A375 (cell line): ENCODE measurements around the gene ABITRAM. TPM values are rescaled to one million over a fixed set of nuclear protein-coding genes. Genes with fewer than 3 reads are reported as not detected.

ENCODE experiments used
- total RNA-seq: library from RNA; depleted of rRNA; stranded (reverse); fragments of >200 nt; shearing (Covaris generic); gene quantifications from 2 replicates; pipeline ENCODE4 v1.2.3, GENCODE V29; 2014; rRNA removed

Gene ABITRAM
- 10.1 and 10.3 TPM in 2 replicates for total RNA-seq

DNA sequence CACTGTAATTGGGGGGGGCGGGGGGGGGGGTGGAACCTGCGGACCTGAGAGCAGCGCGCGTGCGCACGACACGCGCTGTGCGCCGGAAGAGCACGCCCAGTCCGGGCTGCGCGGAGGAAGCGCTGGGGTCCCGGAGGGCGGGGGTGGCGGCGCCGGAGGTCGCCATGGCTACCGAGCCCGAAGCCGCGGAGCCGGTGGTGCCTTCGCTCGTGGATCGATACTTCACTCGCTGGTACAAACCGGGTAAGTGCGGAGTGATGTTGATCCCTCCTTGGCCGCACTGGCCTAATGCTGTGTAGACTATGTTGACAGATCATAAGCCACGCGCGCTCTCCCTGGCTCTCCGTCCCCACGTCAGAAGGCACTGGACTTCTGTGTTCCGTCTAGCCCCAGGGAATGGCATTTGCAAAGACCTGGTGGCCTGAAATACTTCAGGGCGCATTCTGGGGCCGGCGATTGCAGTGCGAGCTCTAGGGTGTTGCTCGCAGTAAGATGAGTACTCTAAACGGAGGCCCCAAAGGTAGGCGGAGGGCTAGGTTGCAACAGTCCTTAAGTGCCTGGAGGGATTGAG, at the start of gene ABITRAM:
Gene ABITRAM (plus strand): TSS at position 78 of the 571 bp plus-strand sequence. CDS start 87 bp downstream, at position 165.

GRCh38 chr9:108933718-108934322, 380 bp upstream of the ABITRAM start, which contains the start of gene ELP1:
ELP1 (minus strand) TSS chr9:108934124; CDS start chr9:108931146, 2,978 bp downstream.

Other genes starting within 250 kb of the ABITRAM start
- not detected in 2 replicates for gene ACTL7B, start 78.4 kb upstream of the ABITRAM start, total RNA-seq
- not detected in 2 replicates for gene ACTL7A, start 72.1 kb upstream of the ABITRAM start, total RNA-seq
- gene ELP1, start 276 bp upstream of the ABITRAM start, total RNA-seq: 30.9 and 45.4 TPM in 2 replicates
- 72.3 and 74.8 TPM in 2 replicates for gene CTNNAL1, start 79.1 kb downstream of the ABITRAM start, total RNA-seq
- 17.6 and 19.0 TPM in 2 replicates for gene TMEM245, start 185.5 kb downstream of the ABITRAM start, total RNA-seq
- not detected in 2 replicates for gene FRRS1L, start 232.8 kb downstream of the ABITRAM start, total RNA-seq